ENCODE measurements around the gene CPLANE1.

CPLANE1 gene

DNA sequence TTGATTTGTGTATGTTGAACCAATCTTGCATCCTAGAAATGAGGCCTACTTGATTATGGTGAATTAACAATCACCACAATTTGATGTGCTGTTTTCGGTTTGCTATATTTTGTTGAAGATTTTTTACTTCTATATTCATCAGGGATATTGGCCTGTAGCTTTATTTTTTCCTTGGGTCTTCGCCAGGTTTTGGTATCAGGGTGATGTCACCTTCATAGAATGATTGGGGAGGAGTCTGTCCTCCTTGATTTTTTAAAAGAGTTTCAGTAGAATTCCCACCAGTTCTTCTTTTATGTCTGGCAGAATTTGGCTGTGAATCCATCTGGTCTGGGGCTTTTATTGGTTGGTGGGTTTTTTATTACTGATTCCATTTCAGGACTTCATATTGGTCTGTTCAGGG is 115.2 kb downstream of the CPLANE1 start:
- in situ Hi-C loops (cut with MboI; ENCODE audit: low pct_unique_long_range_greater_than_20kb, low sequenced_read_pairs, unreplicated experiment) = no loop called here
- TF ChIP-seq, protein P1, sequence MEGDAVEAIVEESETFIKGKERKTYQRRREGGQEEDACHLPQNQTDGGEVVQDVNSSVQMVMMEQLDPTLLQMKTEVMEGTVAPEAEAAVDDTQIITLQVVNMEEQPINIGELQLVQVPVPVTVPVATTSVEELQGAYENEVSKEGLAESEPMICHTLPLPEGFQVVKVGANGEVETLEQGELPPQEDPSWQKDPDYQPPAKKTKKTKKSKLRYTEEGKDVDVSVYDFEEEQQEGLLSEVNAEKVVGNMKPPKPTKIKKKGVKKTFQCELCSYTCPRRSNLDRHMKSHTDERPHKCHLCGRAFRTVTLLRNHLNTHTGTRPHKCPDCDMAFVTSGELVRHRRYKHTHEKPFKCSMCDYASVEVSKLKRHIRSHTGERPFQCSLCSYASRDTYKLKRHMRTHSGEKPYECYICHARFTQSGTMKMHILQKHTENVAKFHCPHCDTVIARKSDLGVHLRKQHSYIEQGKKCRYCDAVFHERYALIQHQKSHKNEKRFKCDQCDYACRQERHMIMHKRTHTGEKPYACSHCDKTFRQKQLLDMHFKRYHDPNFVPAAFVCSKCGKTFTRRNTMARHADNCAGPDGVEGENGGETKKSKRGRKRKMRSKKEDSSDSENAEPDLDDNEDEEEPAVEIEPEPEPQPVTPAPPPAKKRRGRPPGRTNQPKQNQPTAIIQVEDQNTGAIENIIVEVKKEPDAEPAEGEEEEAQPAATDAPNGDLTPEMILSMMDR (IDR thresholded peaks at IDR 0.05; ENCODE audit: extremely low read depth, insufficient read depth, missing control alignments) = no peak
- DNase-seq (ENCODE audit: low spot score) = no peak

DNA sequence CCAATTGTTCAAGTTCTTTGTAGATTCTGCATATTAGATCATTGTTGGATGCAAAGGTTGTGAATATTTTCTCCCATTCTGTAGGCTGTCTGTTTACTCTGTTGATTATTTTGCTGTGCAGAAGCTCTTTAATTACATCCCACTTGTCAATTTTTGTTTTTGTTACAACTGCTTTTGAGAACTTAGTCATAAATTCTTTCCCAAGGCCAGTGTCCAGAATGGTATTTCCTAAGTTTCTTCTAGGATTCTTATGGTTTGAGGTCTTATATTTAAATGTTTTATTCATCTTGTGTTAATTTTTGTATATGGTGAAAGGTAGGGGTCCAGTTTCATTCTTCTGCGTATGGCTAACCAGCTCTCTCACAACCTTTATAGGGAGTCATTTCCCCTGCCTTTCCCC is 116.5 kb downstream of the CPLANE1 start:
- DNase-seq (ENCODE audit: low spot score) = no peak
- TF ChIP-seq, protein P1 (IDR thresholded peaks at IDR 0.05; ENCODE audit: extremely low read depth, insufficient read depth, missing control alignments) = no peak
- in situ Hi-C loops (cut with MboI; ENCODE audit: low pct_unique_long_range_greater_than_20kb, low sequenced_read_pairs, unreplicated experiment) = no loop called here

DNA sequence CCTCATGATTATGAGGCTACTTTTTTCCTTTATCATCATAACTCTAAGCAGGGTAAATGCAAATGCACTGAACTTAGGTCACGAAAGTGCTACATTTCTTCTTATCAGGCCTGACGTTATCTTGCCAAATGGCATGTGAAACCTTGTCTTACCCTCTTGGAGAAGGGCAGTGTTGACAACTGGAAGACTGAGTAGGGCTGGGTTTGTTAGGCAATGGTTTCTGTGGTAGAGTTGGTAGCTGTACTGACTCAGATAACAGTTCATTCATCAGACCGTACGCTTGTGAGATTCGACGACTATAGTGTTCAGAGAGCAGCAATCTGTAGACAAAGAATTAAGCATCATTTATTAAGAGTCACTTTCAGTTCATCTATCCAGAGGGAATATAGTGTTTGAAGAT is 127.7 kb downstream of the CPLANE1 start:
- in situ Hi-C loops (cut with MboI; ENCODE audit: low pct_unique_long_range_greater_than_20kb, low sequenced_read_pairs, unreplicated experiment) = no loop called here
- TF ChIP-seq, protein P1 (IDR thresholded peaks at IDR 0.05; ENCODE audit: extremely low read depth, insufficient read depth, missing control alignments) = no peak
- no peak for DNase-seq (ENCODE audit: low spot score)

DNA sequence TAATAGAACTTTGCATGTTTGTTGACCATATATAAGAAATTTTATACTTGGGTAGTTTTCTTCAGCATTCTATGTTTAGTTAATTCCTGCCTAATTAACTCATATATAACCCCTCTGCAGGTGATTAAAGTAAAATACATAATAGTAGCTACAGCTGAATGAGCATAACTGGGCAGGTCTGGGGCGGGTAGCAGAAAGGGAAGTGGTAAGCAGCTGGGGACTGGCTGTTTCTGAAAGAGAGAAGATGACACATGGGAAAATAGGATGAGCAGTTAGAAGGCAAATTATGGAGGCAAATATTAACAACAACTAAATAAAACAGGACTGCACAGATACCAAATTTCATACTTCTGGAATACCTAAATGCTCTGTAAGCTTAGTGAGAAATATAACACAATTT is 128.1 kb downstream of the CPLANE1 start:
- TF ChIP-seq, protein P1 (IDR thresholded peaks at IDR 0.05; ENCODE audit: extremely low read depth, insufficient read depth, missing control alignments) = no peak
- DNase-seq (ENCODE audit: low spot score) = no peak
- in situ Hi-C loops (cut with MboI; ENCODE audit: low pct_unique_long_range_greater_than_20kb, low sequenced_read_pairs, unreplicated experiment) = no loop called here

DNA sequence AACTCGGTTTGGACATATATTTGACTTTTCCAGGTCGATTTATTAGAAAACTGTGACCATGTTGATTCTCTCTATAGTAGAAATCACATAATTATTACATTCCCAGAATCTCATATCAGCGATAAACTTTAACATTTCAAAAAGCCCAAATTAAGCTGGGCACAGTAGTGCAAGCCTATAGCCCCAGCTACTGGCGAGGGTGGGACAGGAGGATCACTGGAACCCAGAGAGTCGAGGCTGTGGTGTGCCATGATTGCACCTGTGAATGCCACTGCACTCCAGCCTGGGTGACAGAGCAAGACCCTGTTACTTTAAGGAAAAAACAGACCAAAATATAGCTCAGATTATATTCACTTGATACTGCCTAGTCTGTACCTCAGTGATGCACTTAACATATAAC is 128.9 kb downstream of the CPLANE1 start:
- DNase-seq (ENCODE audit: low spot score) = no peak

DNA sequence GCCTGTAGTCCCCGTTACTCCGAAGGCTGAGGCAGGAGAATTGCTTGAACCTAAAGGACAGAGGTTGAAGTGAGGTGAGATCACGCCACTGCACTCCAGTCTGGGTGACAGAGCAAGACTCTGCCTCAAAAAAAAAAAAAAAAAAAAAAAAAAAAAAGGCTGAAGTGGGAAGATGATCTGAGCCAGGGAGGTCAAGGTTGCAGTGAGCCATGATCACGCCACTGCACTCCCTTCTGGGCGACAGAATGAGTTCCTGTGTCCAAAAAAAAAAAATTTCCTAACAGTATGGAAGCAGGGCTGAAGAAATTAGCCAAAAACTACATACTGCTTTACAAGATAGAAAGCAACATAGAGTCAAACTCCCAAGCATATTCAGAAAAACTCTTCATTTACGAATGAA is 132.8 kb downstream of the CPLANE1 start:
- in situ Hi-C loops (cut with MboI; ENCODE audit: low pct_unique_long_range_greater_than_20kb, low sequenced_read_pairs, unreplicated experiment) = no loop called here
- no peak for DNase-seq (ENCODE audit: low spot score)
- TF ChIP-seq, protein P1 (IDR thresholded peaks at IDR 0.05; ENCODE audit: extremely low read depth, insufficient read depth, missing control alignments) = no peak

More for the DNA sequence above, 128.9 kb downstream of the CPLANE1 start:
- in situ Hi-C loops (cut with MboI; ENCODE audit: low pct_unique_long_range_greater_than_20kb, low sequenced_read_pairs, unreplicated experiment) = no loop called here
- TF ChIP-seq, protein P1 (IDR thresholded peaks at IDR 0.05; ENCODE audit: extremely low read depth, insufficient read depth, missing control alignments) = peak; percentile 20
